WI38 (cell line): ENCODE data around the gene ITGB6.

ENCODE experiments used
- H3K4me3 ChIP-seq: 2 replicates; pipeline ENCODE4 v1.5.1; 2011; ENCODE audit warnings: low read depth, mild to moderate bottlenecking, control low read depth, low read length
- TF ChIP-seq, protein P1 (sequence below): IDR thresholded peaks from 2 replicates; pipeline ENCODE4 v1.5.1; 2012; ENCODE audit warnings: low read depth, mild to moderate bottlenecking, control low read depth, low read length

Gene ITGB6

DNA sequence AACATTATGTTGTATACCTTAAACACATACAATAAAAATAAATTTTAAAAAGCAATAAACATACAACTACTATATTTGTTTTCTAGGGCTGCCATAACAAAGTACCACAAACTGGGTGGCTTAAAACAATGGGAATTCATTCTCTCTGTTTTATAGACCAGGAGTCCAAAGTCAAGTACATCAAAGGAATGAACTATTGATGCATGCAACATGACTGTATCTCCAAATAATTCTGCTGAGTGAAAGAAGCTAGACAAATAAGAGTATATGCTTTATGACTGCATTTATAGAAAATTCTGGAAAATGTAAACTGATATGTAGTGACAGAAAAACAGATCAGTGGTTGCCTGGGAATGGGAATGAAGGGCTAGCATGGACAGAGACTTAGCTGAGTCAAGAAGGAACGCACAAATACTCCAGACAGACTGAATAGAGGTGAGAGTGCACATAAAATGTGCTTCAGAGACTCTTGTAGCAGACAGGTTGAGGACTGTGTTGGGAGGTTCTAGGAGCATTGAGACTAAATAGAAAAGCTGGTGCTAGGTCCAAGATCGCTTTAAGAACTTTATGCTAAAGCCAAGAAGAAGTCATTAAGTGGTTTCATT, 126.7 kb downstream of the ITGB6 start:
- no peak overlapping the region for H3K4me3 ChIP-seq
- TF ChIP-seq, protein P1, sequence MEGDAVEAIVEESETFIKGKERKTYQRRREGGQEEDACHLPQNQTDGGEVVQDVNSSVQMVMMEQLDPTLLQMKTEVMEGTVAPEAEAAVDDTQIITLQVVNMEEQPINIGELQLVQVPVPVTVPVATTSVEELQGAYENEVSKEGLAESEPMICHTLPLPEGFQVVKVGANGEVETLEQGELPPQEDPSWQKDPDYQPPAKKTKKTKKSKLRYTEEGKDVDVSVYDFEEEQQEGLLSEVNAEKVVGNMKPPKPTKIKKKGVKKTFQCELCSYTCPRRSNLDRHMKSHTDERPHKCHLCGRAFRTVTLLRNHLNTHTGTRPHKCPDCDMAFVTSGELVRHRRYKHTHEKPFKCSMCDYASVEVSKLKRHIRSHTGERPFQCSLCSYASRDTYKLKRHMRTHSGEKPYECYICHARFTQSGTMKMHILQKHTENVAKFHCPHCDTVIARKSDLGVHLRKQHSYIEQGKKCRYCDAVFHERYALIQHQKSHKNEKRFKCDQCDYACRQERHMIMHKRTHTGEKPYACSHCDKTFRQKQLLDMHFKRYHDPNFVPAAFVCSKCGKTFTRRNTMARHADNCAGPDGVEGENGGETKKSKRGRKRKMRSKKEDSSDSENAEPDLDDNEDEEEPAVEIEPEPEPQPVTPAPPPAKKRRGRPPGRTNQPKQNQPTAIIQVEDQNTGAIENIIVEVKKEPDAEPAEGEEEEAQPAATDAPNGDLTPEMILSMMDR: no peak

GRCh38 chr2:160068906-160069305, 131.2 kb downstream of the ITGB6 start:
- TF ChIP-seq, protein P1: no peak
- H3K4me3 ChIP-seq: no peak overlapping the region

GRCh38 chr2:160064916-160065315, 135.2 kb downstream of the ITGB6 start:
- TF ChIP-seq, protein P1: no peak
- H3K4me3 ChIP-seq: no peak overlapping the region

- H3K4me3 ChIP-seq: no peak overlapping the region
- TF ChIP-seq, protein P1: no peak
These were observed 136.0 kb downstream of the ITGB6 start for GRCh38 chr2:160063879-160064612.

GRCh38 chr2:160063271-160063670, 136.8 kb downstream of the ITGB6 start:
- peak overlapping the region; percentile 70 for H3K4me3 ChIP-seq
- TF ChIP-seq, protein P1: no peak

- peak within 1 kb of the TSS; percentile 70 for H3K4me3 ChIP-seq
- TF ChIP-seq, protein P1: no peak
These were observed 137.6 kb downstream of the ITGB6 start, which contains the start of gene PLA2R1 for GRCh38 chr2:160062292-160063005. Gene PLA2R1, minus strand, starts transcription at chr2:160062615. Its CDS starts 212 bp downstream, at chr2:160062403.

- TF ChIP-seq, protein P1: no peak
- peak overlapping the region; percentile 70 for H3K4me3 ChIP-seq
These were observed 138.2 kb downstream of the ITGB6 start for GRCh38 chr2:160061944-160062291.
